Middle frontal gyrus (tissue), 1 donor: ENCODE data around the gene GAB4.
"Not testable (repeated sequence)": the region's sequence is repeated elsewhere in the genome, so short reads cannot be mapped to it uniquely, and the experiment has no call there.

ENCODE experiments used
- DNase-seq: peaks from one replicate; pipeline ENCODE4 v3.0.0-alpha.2; 2015; ENCODE audit warnings: low spot score; ENCODE audit errors: extremely low spot score

GAB4 gene

GRCh38 chr22:16960220-16960883, 47.7 kb downstream of the GAB4 start:
- no peak for DNase-seq

- DNase-seq = no peak
Measured at GRCh38 chr22:16959345-16959930, 48.6 kb downstream of the GAB4 start.

- DNase-seq = no peak
Measured at GRCh38 chr22:16958475-16958874, 49.5 kb downstream of the GAB4 start.

- DNase-seq = no peak
Measured at GRCh38 chr22:16957781-16958180, 50.2 kb downstream of the GAB4 start.

- no peak for DNase-seq
Measured at GRCh38 chr22:16956290-16956689, 51.7 kb downstream of the GAB4 start.

GRCh38 chr22:16955678-16956210, 52.3 kb downstream of the GAB4 start:
- no peak for DNase-seq

- DNase-seq = no peak
Measured at GRCh38 chr22:16955081-16955480, 52.9 kb downstream of the GAB4 start.

- DNase-seq = no peak
Measured at GRCh38 chr22:16954060-16954403, 54.0 kb downstream of the GAB4 start.

GRCh38 chr22:16953206-16954059, 54.6 kb downstream of the GAB4 start:
- DNase-seq = no peak

GRCh38 chr22:16949561-16949960, 58.5 kb downstream of the GAB4 start:
- DNase-seq = no peak

GRCh38 chr22:16937811-16938210, 70.2 kb downstream of the GAB4 start:
- DNase-seq = no peak

- not testable (repeated sequence) for DNase-seq
Measured at GRCh38 chr22:16937209-16937608, 70.8 kb downstream of the GAB4 start.

GRCh38 chr22:16936625-16937024, 71.4 kb downstream of the GAB4 start:
- no peak for DNase-seq

- no peak for DNase-seq
Measured at GRCh38 chr22:16935209-16935608, 72.8 kb downstream of the GAB4 start.

- no peak for DNase-seq
Measured at GRCh38 chr22:16933291-16934282, 74.4 kb downstream of the GAB4 start.

- no peak for DNase-seq
Measured at GRCh38 chr22:16932577-16932976, 75.4 kb downstream of the GAB4 start.

- DNase-seq = no peak
Measured at GRCh38 chr22:16925407-16925966, 82.5 kb downstream of the GAB4 start.

- no peak for DNase-seq
Measured at GRCh38 chr22:16922706-16923105, 85.3 kb downstream of the GAB4 start.

- DNase-seq = no peak
Measured at GRCh38 chr22:16922076-16922475, 85.9 kb downstream of the GAB4 start.

- DNase-seq = peak; percentile 37
Measured at GRCh38 chr22:16917144-16918003, 90.6 kb downstream of the GAB4 start.
